Keratinocyte (primary cell): ENCODE results near the gene FANCL. TPM values are rescaled to one million over a fixed set of nuclear protein-coding genes. Genes with fewer than 3 reads are reported as not detected.
A peak's percentile ranks its signal among the peaks of the same experiment; 100 is the strongest.

Experiments
- DNase-seq: peaks from one replicate; pipeline ENCODE4 v3.0.0-alpha.2; 2011; ENCODE audit warnings: low read depth, missing footprints, low spot score
- FAIRE-seq: peaks from 2 replicates; lab custom pipeline; 2011; peaks lifted over from hg19 to GRCh38; lab: Jason Lieb, UNC
- H2AFZ ChIP-seq: 2 replicates; pipeline ENCODE4 v1.6.0; 2012; ENCODE audit warnings: low read length, control low read depth, inconsistent platforms; ENCODE audit not compliant: control insufficient read depth
- H3K27ac ChIP-seq: 2 replicates; pipeline ENCODE4 v1.5.1; 2011; ENCODE audit warnings: low read length; ENCODE audit not compliant: control insufficient read depth, insufficient read depth
- H3K27me3 ChIP-seq: 3 replicates; pipeline ENCODE4 v1.6.0; 2011; ENCODE audit warnings: low read length; ENCODE audit not compliant: control insufficient read depth, insufficient read depth; ENCODE audit errors: extremely low read depth
- H3K36me3 ChIP-seq, 2 experiments: 2 replicates in 1 of 2; 3 replicates in 1 of 2; pipeline ENCODE4 v1.5.1; 2011; ENCODE audit warnings: low read length in 2 of 2, mild to moderate bottlenecking in 1 of 2; ENCODE audit not compliant: control insufficient read depth in 2 of 2, insufficient read depth in 2 of 2; ENCODE audit errors: extremely low read depth in 1 of 2
- H3K4me1 ChIP-seq: 3 replicates; pipeline ENCODE4 v1.5.1; 2011; ENCODE audit warnings: low read length; ENCODE audit not compliant: control insufficient read depth, insufficient read depth; ENCODE audit errors: extremely low read depth
- H3K4me2 ChIP-seq: 3 replicates; pipeline ENCODE4 v1.6.0; 2011; ENCODE audit warnings: low read depth, low read length; ENCODE audit not compliant: control insufficient read depth, insufficient read depth; ENCODE audit errors: extremely low read depth
- H3K4me3 ChIP-seq, 3 experiments: fragments of 200-600 bp in 1 of 3; sonication (generic) in 1 of 3; 2 replicates in 2 of 3; 3 replicates in 1 of 3; pipeline ENCODE4 v1.5.1; 2011 to 2016; ENCODE audit warnings: low read length in 3 of 3, mild to moderate bottlenecking in 3 of 3, control low read depth in 2 of 3, inconsistent platforms in 1 of 3, low read depth in 1 of 3, mixed read lengths in 1 of 3, mixed run types in 1 of 3, moderate library complexity in 1 of 3; ENCODE audit not compliant: control insufficient read depth in 2 of 3, insufficient read depth in 2 of 3; ENCODE audit errors: extremely low read depth in 1 of 3
- H3K79me2 ChIP-seq: 2 replicates; pipeline ENCODE4 v1.6.0; 2012; ENCODE audit warnings: low read length; ENCODE audit not compliant: control insufficient read depth, insufficient read depth
- H3K9ac ChIP-seq: 3 replicates; pipeline ENCODE4 v1.6.0; 2011; ENCODE audit warnings: low read length; ENCODE audit not compliant: control insufficient read depth, insufficient read depth; ENCODE audit errors: extremely low read depth
- H3K9me1 ChIP-seq: 3 replicates; pipeline ENCODE4 v1.6.0; 2011; ENCODE audit warnings: low read length; ENCODE audit not compliant: control insufficient read depth, insufficient read depth; ENCODE audit errors: extremely low read depth
- H3K9me3 ChIP-seq: 2 replicates; pipeline ENCODE4 v1.5.1; 2012; ENCODE audit warnings: low read depth, low read length; ENCODE audit not compliant: control insufficient read depth
- H4K20me1 ChIP-seq: 3 replicates; pipeline ENCODE4 v1.6.0; 2011; ENCODE audit warnings: low read length; ENCODE audit not compliant: control insufficient read depth, insufficient read depth; ENCODE audit errors: extremely low read depth
- CTCF ChIP-seq, 3 experiments: IDR thresholded peaks in 1 of 3; conservative IDR thresholded peaks in 1 of 3; optimal IDR thresholded peaks in 1 of 3; 2 replicates in 2 of 3; 3 replicates in 1 of 3; pipeline versions ENCODE3 to v1.5.1; 2011; ENCODE audit warnings: low read length in 3 of 3, mild to moderate bottlenecking in 3 of 3, moderate library complexity in 2 of 3, control low read depth in 1 of 3, inconsistent platforms in 1 of 3; ENCODE audit not compliant: insufficient read depth in 2 of 3; ENCODE audit errors: extremely low read depth in 1 of 3
- EZH2 ChIP-seq: IDR thresholded peaks from one replicate; pipeline ENCODE4 v1.6.1; 2012; ENCODE audit warnings: inconsistent platforms, mild to moderate bottlenecking, low read length, moderate library complexity
- dilution Hi-C: fragments of 300-500 bp; cut with MboI; formaldehyde crosslinking; loops from one replicate; pipeline ENCODE4 v1.7.0; 2020; ENCODE audit warnings: low sequenced_read_pairs; ENCODE audit not compliant: extremely low pct_ligation_motif_present
- polyA minus RNA-seq, 3 experiments: library from RNA; depleted of rRNA, polyadenylated mRNA; stranded (reverse); fragments of >200 nt; gene quantifications; 1 replicate in 1 of 3; 2 replicates in 1 of 3; 3 replicates in 1 of 3; pipeline ENCODE4 v1.2.3, GENCODE V29; 2011
- polyA plus RNA-seq, 5 experiments: library from polyadenylated mRNA; depleted of rRNA in 3 of 5; stranded (reverse) in 3 of 5; stranded (forward) in 1 of 5; unstranded in 1 of 5; fragments of >200 nt; gene quantifications; 1 replicate in 1 of 5; 2 replicates in 3 of 5; 3 replicates in 1 of 5; pipeline versions ENCODE4 v1.2.1 to v1.2.3, GENCODE V29; 2011 to 2012; ENCODE audit warnings: missing spikeins in 2 of 5, low read depth in 1 of 5, low replicate concordance in 1 of 5

The FANCL gene
- polyA plus RNA-seq (5.7 to 15.1 TPM (median 6.6 TPM) in 3 replicates), polyA minus RNA-seq (2.1 to 12.2 TPM (median 4.5 TPM) in 3 replicates)
- polyA plus RNA-seq (2011; ENCODE audit: low read depth), result 2.3 TPM
- 3.6 and 8.2 TPM in 2 replicates for polyA plus RNA-seq (2011; cell fraction: cytosol; rRNA removed)
- polyA plus RNA-seq (2011; cell fraction: nucleus; rRNA removed), result 9.9 and 16.2 TPM in 2 replicates
- polyA plus RNA-seq (2012; ENCODE audit: low replicate concordance), result 4.5 and 6.1 TPM in 2 replicates
- polyA minus RNA-seq (2011; cell fraction: cytosol; rRNA and poly(A)+ RNA removed), result 6.1 TPM
- 5.5 and 9.2 TPM in 2 replicates for polyA minus RNA-seq (2011; cell fraction: nucleus; rRNA and poly(A)+ RNA removed)

GRCh38 chr2:58240670-58241545 is at the start of gene FANCL:
Gene FANCL (minus strand): TSS chr2:58241325. CDS start chr2:58241313, 12 bp downstream.
- FAIRE-seq (peak; percentile 59), DNase-seq (peak; percentile 5)
- dilution Hi-C loops, result no loop called here
- Histone ChIP-seq H3K9me1 (no peaks in the 10 kb centered on the region), H3K9ac (peak within 1 kb of the TSS; percentile 84), H4K20me1 (no peaks in the 10 kb centered on the region), H2AFZ (peak within 1 kb of the TSS; percentile 100), H3K4me3 (peak within 1 kb of the TSS; percentile 81 to 96 (median 94)), H3K36me3 (no peaks in the 10 kb centered on the region), H3K79me2 (peaks cover 42% of the 10 kb centered on the region), H3K4me1 (peaks cover 8% of the 10 kb centered on the region), H3K27ac (peak within 1 kb of the TSS; percentile 69), H3K4me2 (peak within 1 kb of the TSS; percentile 93), H3K9me3 (no peaks in the 10 kb centered on the region), H3K27me3 (no peaks in the 10 kb centered on the region)
- TF ChIP-seq CTCF (optimal IDR thresholded peaks at IDR 0.05 in 1 of 3, IDR thresholded peaks at IDR 0.05 in 1 of 3, conservative IDR thresholded peaks at IDR 0.05 in 1 of 3; ENCODE audit: extremely low read depth in 1 of 3, insufficient read depth in 2 of 3, low read length in 3 of 3) (no peak), EZH2 (no peak)

GRCh38 chr2:58289029-58289428 is 47.9 kb upstream of the FANCL start:
- Histone ChIP-seq H3K27ac (no peak overlapping the region), H3K4me2 (peak overlapping the region; percentile 20), H3K36me3 (no peaks in the 10 kb centered on the region), H3K4me3 (no peak overlapping the region), H3K9me1 (no peaks in the 10 kb centered on the region), H3K79me2 (no peaks in the 10 kb centered on the region), H3K9ac (no peak overlapping the region), H4K20me1 (no peaks in the 10 kb centered on the region), H3K9me3 (no peaks in the 10 kb centered on the region), H3K4me1 (no peaks in the 10 kb centered on the region), H2AFZ (no peak overlapping the region), H3K27me3 (no peaks in the 10 kb centered on the region)
- FAIRE-seq, result peak; percentile 57
- peak; percentile 28 for DNase-seq
- TF ChIP-seq EZH2, result no peak
- no peak for TF ChIP-seq CTCF (optimal IDR thresholded peaks at IDR 0.05 in 1 of 3, IDR thresholded peaks at IDR 0.05 in 1 of 3, conservative IDR thresholded peaks at IDR 0.05 in 1 of 3; ENCODE audit: extremely low read depth in 1 of 3, insufficient read depth in 2 of 3, low read length in 3 of 3)
- dilution Hi-C loops, result no loop called here
